Coronary artery (tissue), 2 donors: ENCODE results near the gene MYCBP2.

ENCODE experiments used
- DNase-seq: peaks from one replicate; pipeline ENCODE4 v3.0.0-alpha.2; 2017; ENCODE audit warnings: low spot score
- H3K27ac ChIP-seq, 2 donors: fragments of 200-600 bp; sonication (generic); one replicate each; pipeline ENCODE4 v1.5.1; 2016 to 2019
- H3K4me3 ChIP-seq: fragments of 200-600 bp; sonication (generic); 2 replicates; pipeline ENCODE4 v1.5.1; 2016; ENCODE audit warnings: mild to moderate bottlenecking, moderate library complexity
- CTCF ChIP-seq: fragments of 200-600 bp; sonication (generic); IDR thresholded peaks from one replicate; pipeline ENCODE4 v1.5.1; 2019; ENCODE audit warnings: antibody characterized with exemption

The MYCBP2 gene

GRCh38 chr13:77002590-77003190, 324.2 kb downstream of the MYCBP2 start:
- no peak for DNase-seq
- peak; percentile 14 for TF ChIP-seq CTCF
- peak overlapping the region in 1 of 2 donors; percentile 36 for H3K27ac ChIP-seq
- H3K4me3 ChIP-seq = no peak overlapping the region

- Histone ChIP-seq H3K27ac (peak overlapping the region; percentile 26 to 36), H3K4me3 (no peak overlapping the region)
- no peak for DNase-seq
- no peak for TF ChIP-seq CTCF
These were observed 324.8 kb downstream of the MYCBP2 start for GRCh38 chr13:77001963-77002587.

GRCh38 chr13:77001540-77001939, 325.4 kb downstream of the MYCBP2 start:
- Histone ChIP-seq H3K4me3 (no peak overlapping the region), H3K27ac (peak overlapping the region; percentile 26 to 36)
- TF ChIP-seq CTCF = no peak

GRCh38 chr13:77000475-77000874, 326.4 kb downstream of the MYCBP2 start:
- DNase-seq = no peak
- Histone ChIP-seq H3K4me3 (no peak overlapping the region), H3K27ac (no peak overlapping the region)
- TF ChIP-seq CTCF = no peak

More at GRCh38 chr13:77001540-77001939, 325.4 kb downstream of the MYCBP2 start:
- DNase-seq = no peak
